GM10248 (cell line): ENCODE results near the gene SCLT1.
"Not testable (repeated sequence)": the region's sequence is repeated elsewhere in the genome, so short reads cannot be mapped to it uniquely, and the experiment has no call there.

Experiments used
- CTCF ChIA-PET: fragments of 300-600 bp; sonication (Branson Sonifier 250); formaldehyde crosslinking; extraction: SDS; loops from one replicate; lab custom pipeline; 2021; ENCODE audit warnings: antibody characterized with exemption; lab: Yijun Ruan, JAX
- POLR2A ChIA-PET: fragments of 350-650 bp; sonication (Branson Sonifier 250); formaldehyde crosslinking; extraction: SDS; loops from one replicate; lab custom pipeline; 2020; ENCODE audit warnings: antibody characterized with exemption; lab: Yijun Ruan, JAX
- DNase-seq: peaks from one replicate; pipeline ENCODE4 v3.0.0; 2012; ENCODE audit errors: extremely low spot score
- CTCF ChIP-seq: IDR thresholded peaks from 2 replicates; pipeline ENCODE4 v1.5.1; 2012; ENCODE audit warnings: mild to moderate bottlenecking, low read depth; ENCODE audit errors: extremely low read depth, missing control alignments, control extremely low read depth

Gene SCLT1

GRCh38 chr4:129093191-129093920 lies at the start of gene SCLT1:
Gene SCLT1, minus strand, starts transcription at chr4:129093539. Its CDS starts 436 bp downstream, at chr4:129093103.
- peak; percentile 93 for DNase-seq
- ChIA-PET CTCF (interaction anchor here (1.0 to 2.4 kb wide), 7 partner anchors 14 to 281 kb away, joined by 3 to 11 read pairs (median 3); no protein-coding TSS in a partner anchor), POLR2A (interaction anchor here (0.6 to 0.7 kb wide), 2 partner anchors 188 to 231 kb away, joined by 3 to 6 read pairs; no protein-coding TSS in a partner anchor)
- no peak for TF ChIP-seq CTCF

DNA sequence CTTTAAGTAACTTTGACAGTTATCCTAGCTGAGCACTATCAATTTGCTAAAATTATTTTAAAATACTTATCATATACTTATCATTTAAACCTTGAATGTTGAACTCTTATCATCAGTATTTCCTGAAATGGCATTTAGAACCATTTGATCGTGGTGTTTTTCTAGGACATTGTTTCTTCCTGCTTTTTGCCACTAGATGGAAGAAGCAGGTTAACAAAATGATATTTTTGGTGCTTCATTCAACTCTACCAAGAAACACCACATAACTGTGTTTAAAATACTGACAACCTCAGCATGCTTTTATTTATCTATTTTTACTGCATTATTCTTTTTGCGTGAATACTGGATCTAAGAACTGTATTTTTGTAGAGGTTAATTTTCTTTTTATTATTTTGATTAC lies 47.2 kb upstream of the SCLT1 start:
- DNase-seq, result no peak
- CTCF ChIA-PET, result interaction anchor here (1.1 to 1.3 kb wide), 3 partner anchors 8 to 24 kb away, joined by 3 read pairs; no protein-coding TSS in a partner anchor
- no peak for TF ChIP-seq CTCF
- POLR2A ChIA-PET, result no interaction called here

DNA sequence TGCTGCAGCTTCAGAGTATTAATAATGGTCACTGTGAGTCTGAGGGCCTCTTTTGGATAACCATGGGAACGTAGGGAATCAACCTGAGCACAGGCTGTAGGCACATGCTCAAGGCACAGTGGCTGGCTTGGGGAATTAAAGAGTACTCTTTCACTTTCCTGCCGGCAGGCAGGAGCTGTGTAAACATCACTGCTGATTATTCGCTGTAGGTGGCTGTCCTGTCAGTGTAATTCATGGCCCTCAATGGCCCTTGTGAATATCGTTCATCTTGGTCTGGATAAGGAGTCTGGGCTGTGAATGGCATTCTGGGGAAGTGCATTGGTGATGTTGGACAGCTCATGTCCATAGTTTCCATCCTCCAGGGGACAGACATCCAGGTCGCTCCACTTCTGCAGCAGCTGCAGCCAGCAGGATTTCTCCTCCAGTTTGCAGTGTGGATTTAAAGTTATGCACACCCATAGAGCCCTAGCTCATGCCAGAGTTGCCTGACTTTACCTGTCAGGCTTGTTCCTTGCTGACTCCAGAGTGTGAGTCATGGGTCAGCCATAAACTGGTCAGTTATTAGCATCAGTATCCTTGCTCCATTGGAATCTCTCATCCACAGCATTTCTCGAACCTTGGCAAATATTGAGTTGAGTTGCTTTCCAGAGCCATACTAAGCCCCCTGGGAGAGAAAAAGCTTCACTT lies 45.6 kb upstream of the SCLT1 start:
- DNase-seq, result no peak
- ChIA-PET POLR2A (no interaction called here), CTCF (no interaction called here)
- no peak for TF ChIP-seq CTCF

- CTCF ChIA-PET, result interaction anchor here (1.1 to 1.6 kb wide), 3 partner anchors 10 to 682 kb away, joined by 3 to 6 read pairs (median 3); no protein-coding TSS in a partner anchor
- POLR2A ChIA-PET, result no interaction called here
- TF ChIP-seq CTCF, result no peak
- DNase-seq, result no peak
Measured at GRCh38 chr4:129136433-129136832, 43.1 kb upstream of the SCLT1 start.

DNA sequence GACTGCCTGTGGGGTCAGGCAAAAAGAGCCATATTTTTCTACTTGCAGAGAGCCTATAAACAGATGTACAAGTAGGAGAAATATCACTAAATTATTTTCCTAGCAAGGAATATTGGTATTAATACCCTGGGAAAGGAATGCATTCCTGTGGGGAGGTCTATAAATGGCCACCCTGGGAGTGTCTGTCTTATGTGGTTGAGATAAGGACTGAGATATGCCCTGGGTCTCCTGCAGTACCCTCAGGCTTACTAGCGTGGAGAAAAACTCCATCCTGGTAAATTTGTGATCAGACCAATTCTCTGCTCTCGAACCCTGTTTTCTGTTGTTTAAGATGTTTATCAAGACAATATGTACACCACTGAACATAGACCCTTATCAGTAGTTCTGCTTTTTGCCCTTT lies 38.0 kb upstream of the SCLT1 start:
- no peak for DNase-seq
- ChIA-PET POLR2A (no interaction called here), CTCF (no interaction called here)
- TF ChIP-seq CTCF, result no peak

GRCh38 chr4:129129143-129129542 lies 35.8 kb upstream of the SCLT1 start:
- ChIA-PET CTCF (no interaction called here), POLR2A (no interaction called here)
- no peak for TF ChIP-seq CTCF
- no peak for DNase-seq

- DNase-seq, POLR2A ChIA-PET: not testable (repeated sequence)
- CTCF ChIA-PET, result interaction anchor here (1.1 to 2.3 kb wide), 2 partner anchors 9 to 13 kb away, joined by 3 to 6 read pairs; no protein-coding TSS in a partner anchor
Measured at GRCh38 chr4:129126614-129127013, 33.3 kb upstream of the SCLT1 start.
